CD4-positive, alpha-beta T cell treated with Interleukin-15 for 1 hour (primary cell): Measurements from ENCODE around the gene ZNF419.

Experiments used
- DNase-seq: peaks from one replicate; pipeline ENCODE4 v3.0.0-alpha.2; 2020

The ZNF419 gene

DNA sequence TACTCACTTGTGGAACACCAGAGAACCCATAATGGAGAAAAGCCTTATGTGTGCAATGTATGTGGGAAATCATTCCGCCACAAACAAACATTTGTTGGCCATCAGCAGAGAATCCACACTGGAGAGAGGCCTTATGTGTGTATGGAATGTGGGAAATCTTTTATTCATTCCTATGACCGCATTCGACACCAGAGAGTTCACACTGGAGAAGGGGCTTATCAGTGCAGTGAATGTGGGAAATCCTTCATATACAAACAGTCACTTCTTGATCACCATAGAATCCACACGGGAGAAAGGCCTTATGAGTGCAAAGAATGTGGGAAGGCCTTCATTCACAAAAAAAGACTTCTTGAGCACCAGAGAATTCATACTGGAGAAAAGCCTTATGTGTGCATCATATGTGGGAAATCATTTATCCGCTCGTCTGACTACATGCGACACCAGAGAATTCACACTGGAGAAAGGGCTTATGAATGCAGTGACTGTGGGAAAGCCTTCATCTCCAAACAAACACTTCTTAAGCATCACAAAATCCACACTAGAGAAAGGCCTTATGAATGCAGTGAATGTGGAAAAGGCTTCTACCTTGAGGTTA, 50.5 kb downstream of the ZNF419 start:
- no peak for DNase-seq
